ENCODE data around the gene ADAMTSL2.

Gene ADAMTSL2

GRCh38 chr9:133536080-133536479, 1.6 kb downstream of the ADAMTSL2 start:
- no peak for DNase-seq

GRCh38 chr9:133536536-133536935, 2.0 kb downstream of the ADAMTSL2 start:
- no peak for DNase-seq

DNA sequence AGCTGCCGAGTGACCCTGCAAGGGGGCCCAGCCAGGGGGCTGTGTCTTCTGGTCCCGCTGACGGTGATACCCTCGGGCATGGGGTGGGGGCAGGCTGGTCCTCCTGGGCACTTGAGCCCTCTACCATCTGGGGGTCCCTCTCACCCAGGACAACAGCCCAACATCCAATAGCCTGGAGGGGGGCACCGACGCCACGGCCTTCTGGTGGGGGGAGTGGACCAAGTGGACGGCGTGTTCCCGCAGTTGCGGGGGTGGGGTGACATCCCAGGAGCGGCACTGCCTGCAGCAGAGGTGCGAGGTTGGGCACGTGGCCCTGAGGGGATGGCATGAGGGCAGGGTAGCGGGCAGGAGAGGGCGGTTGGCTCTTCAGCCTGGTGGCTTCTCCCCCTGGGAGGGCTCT, 2.8 kb downstream of the ADAMTSL2 start:
- no peak for DNase-seq

- no peak for DNase-seq
Measured at GRCh38 chr9:133538176-133538575, 3.7 kb downstream of the ADAMTSL2 start.

DNA sequence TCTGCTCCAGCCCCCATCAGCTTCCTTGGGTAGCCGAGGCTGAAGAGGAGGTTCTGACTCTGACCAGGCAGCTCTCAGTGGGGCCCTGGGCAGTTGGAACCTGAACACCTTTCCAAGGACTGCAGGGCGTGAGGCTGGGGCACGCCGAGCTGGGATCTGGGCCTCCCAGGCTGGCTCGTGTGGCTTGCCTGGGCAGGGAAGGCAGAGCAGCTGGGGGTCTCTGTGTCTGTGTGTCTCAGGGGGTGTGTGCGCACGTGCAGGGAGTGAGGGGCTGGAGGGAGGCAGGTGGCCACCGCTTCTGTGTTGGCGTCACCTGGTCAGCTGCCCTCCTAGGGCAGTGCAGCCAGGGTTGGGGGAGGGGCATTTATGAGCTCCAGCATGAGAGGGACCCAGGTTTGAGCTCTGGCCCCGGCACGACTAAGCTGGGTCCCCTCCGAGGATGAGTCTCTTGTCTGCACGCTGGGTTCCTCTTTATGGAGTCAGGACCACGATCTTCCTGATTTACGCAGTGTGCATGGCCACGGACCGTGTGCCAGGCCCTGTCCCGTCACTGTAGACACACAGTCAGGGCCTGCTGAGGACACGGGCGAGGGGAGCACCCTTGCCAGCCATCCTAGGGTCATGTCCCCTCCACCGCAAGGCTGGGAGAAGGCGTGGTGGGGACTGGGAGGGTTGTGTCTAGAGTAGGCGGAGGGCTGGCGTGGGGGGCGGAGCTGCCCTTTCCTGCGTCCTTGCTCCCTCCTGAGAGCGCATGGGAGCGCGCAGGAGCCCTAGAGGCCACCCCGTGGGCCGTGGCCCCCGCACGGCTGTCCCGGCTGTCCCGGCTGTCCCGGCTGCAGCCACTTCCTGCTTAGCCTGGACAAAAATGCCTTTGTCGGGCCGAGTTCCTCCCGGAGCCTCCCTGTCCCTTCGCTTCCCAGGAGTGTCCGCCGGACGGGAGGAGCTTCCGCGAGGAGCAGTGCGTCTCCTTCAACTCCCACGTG, 4.6 kb downstream of the ADAMTSL2 start:
- DNase-seq, result no peak

- DNase-seq, result no peak
Measured at GRCh38 chr9:133539991-133540697, 5.6 kb downstream of the ADAMTSL2 start.

DNA sequence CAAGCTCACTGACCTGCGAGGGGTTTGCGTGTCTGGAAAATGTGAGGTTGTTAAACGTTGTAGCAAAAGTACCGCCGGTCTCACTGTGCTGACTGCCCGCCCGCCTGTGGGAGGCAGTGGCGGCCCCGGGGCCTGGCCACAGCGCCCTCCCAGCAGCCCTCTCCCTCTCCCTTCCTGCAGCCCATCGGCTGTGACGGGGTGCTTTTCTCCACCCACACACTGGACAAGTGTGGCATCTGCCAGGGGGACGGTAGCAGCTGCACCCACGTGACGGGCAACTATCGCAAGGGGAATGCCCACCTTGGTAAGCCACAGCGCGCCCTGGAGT, 6.2 kb downstream of the ADAMTSL2 start:
- DNase-seq, result no peak

DNA sequence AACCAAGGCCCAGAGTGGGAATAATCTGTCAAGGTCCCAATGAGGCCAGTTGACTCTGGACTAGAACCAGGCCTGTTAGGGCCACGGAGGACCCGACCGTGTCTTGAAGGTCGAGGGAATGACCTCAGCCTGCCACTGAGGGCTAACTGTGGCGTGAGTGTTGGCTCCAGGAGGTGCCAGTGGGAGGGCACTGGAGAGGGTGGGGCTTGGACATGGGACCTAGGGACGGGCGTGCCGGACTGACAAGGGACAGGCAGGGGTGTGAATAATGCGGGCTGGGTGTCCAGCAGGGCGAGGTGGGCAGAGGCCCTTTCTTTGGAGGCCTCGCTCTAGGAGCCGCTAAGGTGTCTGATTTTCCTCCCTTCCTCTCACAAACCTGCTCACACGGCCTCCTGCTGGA, 7.5 kb downstream of the ADAMTSL2 start:
- DNase-seq, result no peak

GRCh38 chr9:133543772-133544467, 9.4 kb downstream of the ADAMTSL2 start:
- no peak for DNase-seq

DNA sequence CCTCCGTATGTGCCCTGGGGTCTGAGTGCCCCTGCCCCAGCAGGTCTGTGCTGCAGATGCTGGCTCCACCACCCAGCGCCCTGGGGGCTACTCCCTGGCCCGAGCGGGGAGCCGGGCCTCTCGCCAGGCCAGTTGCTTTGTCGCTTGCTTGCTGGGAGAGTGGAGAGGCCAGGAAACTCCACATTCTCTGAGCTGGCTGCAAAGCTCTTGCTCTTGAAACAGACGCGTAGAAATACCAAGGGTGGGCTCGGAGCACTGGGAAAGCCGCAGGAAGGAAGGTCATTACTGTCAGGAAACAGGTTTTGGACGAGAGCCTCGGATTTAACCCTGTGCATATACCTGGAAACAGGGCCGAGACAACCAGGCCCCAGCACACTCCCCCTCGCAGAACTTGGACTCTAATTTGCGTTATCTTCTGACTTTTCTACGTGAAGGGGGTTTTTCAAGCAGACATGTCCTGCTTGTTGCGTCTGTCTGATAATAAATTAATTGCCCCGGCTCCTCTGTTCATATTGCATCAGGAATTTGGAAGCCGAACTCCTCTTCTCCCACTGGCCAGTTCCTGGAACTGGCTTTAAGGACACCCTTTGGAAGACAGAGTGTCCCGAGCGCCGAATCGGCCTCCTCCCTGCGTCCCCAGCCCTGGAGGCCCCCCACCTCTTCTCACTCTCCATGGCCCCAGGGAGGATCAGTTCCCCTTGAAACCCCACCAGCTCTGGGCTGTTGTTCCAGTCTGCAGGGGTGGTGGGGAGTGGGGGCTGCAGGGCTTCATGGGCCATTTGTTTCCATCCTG, 11.2 kb downstream of the ADAMTSL2 start:
- DNase-seq, result no peak

DNA sequence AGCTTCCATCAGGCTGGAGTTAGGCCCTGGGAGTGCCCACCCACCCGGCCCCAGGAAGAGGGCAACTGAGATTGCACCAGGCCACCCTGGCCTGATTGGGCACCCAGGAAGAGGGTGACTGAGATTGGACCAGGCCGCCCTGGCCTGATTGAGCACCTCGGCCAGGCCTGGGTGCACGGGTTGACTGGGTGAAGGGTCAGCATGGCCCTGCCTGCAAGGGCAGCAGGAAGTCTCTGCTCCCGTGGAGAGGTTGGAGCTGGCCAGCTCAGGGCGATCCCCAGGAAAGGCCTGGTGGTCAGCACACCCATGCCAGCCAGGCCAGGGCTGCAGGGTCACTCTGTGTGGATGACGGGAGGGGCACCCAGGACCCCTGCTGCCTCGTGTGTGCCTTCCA, 11.8 kb downstream of the ADAMTSL2 start:
- no peak for DNase-seq

- DNase-seq, result no peak
Measured at GRCh38 chr9:133547116-133547515, 12.6 kb downstream of the ADAMTSL2 start.

GRCh38 chr9:133551446-133551845, 16.9 kb downstream of the ADAMTSL2 start:
- no peak for DNase-seq

GRCh38 chr9:133552236-133552635, 17.7 kb downstream of the ADAMTSL2 start:
- no peak for DNase-seq

- no peak for DNase-seq
Measured at GRCh38 chr9:133553123-133553522, 18.6 kb downstream of the ADAMTSL2 start.

GRCh38 chr9:133553973-133554713, 19.6 kb downstream of the ADAMTSL2 start:
- no peak for DNase-seq

GRCh38 chr9:133554729-133555128, 20.2 kb downstream of the ADAMTSL2 start:
- DNase-seq, result no peak

- DNase-seq, result no peak
Measured at GRCh38 chr9:133556354-133556753, 21.9 kb downstream of the ADAMTSL2 start.

GRCh38 chr9:133557581-133557980, 23.1 kb downstream of the ADAMTSL2 start:
- no peak for DNase-seq

- DNase-seq, result peak; percentile 59
Measured at GRCh38 chr9:133558191-133559126, 24.0 kb downstream of the ADAMTSL2 start.

GRCh38 chr9:133560311-133560710, 25.8 kb downstream of the ADAMTSL2 start:
- DNase-seq, result no peak
